AG04450 (cell line): ENCODE results near the gene PLPPR3. TPM values are rescaled to one million over a fixed set of nuclear protein-coding genes. Genes with fewer than 3 reads are reported as not detected.

ENCODE experiments used
- CTCF ChIA-PET: fragments of 300-600, 350-600 bp; formaldehyde crosslinking; extraction: SDS; loops from one replicate; lab custom pipeline; 2022; ENCODE audit warnings: antibody characterized with exemption, inconsistent platforms; lab: Charles Lee
- POLR2A ChIA-PET: fragments of 350-600 bp; formaldehyde crosslinking; extraction: SDS; loops from one replicate; lab custom pipeline; 2021; ENCODE audit warnings: antibody characterized with exemption, inconsistent platforms; lab: Yijun Ruan, JAX
- DNase-seq: peaks from one replicate; pipeline ENCODE4 v3.0.0-alpha.2; 2011; ENCODE audit warnings: low read depth, low spot score
- H3K27ac ChIP-seq: one replicate; pipeline ENCODE4 v1.5.1; 2012; ENCODE audit warnings: low read depth, low read length, control low read depth
- H3K27me3 ChIP-seq: one replicate; pipeline ENCODE4 v1.6.0; 2012; ENCODE audit warnings: low read length; ENCODE audit not compliant: control insufficient read depth, insufficient read depth
- H3K4me3 ChIP-seq: 2 replicates; pipeline ENCODE4 v1.5.1; 2011; ENCODE audit warnings: mild to moderate bottlenecking, low read depth, low read length, control low read depth
- H3K9me3 ChIP-seq: 2 replicates; pipeline ENCODE4 v1.5.1; 2012; ENCODE audit warnings: low read length; ENCODE audit not compliant: control insufficient read depth, insufficient read depth
- polyA plus RNA-seq: library from polyadenylated mRNA; depleted of rRNA; stranded (reverse); fragments of >200 nt; gene quantifications from 2 replicates; pipeline ENCODE4 v1.2.3, GENCODE V29; 2011
- TF ChIP-seq, protein P1 (sequence below): IDR thresholded peaks from 2 replicates; pipeline ENCODE4 v1.5.1; 2011; ENCODE audit warnings: low read depth, low read length, control low read depth, inconsistent platforms

The PLPPR3 gene
- polyA plus RNA-seq, 1 experiment, result 1.3 TPM

GRCh38 chr19:810883-811489 is 10.8 kb downstream of the PLPPR3 start:
- no peak overlapping the region for H3K4me3 ChIP-seq
- ChIA-PET POLR2A (no interaction called here), CTCF (no interaction called here)
- no peaks in the 10 kb centered on the region for H3K27me3 ChIP-seq
- H3K27ac ChIP-seq, result no peak overlapping the region
- DNase-seq, result no peak
- H3K9me3 ChIP-seq, result peaks cover 34% of the 10 kb centered on the region; the same call in 1 of the 2 replicates
- TF ChIP-seq, protein P1, sequence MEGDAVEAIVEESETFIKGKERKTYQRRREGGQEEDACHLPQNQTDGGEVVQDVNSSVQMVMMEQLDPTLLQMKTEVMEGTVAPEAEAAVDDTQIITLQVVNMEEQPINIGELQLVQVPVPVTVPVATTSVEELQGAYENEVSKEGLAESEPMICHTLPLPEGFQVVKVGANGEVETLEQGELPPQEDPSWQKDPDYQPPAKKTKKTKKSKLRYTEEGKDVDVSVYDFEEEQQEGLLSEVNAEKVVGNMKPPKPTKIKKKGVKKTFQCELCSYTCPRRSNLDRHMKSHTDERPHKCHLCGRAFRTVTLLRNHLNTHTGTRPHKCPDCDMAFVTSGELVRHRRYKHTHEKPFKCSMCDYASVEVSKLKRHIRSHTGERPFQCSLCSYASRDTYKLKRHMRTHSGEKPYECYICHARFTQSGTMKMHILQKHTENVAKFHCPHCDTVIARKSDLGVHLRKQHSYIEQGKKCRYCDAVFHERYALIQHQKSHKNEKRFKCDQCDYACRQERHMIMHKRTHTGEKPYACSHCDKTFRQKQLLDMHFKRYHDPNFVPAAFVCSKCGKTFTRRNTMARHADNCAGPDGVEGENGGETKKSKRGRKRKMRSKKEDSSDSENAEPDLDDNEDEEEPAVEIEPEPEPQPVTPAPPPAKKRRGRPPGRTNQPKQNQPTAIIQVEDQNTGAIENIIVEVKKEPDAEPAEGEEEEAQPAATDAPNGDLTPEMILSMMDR, result no peak

- no peak overlapping the region for H3K4me3 ChIP-seq
- H3K27ac ChIP-seq, result no peak overlapping the region
- no peaks in the 10 kb centered on the region for H3K27me3 ChIP-seq
- no peak for DNase-seq
- CTCF ChIA-PET, result no interaction called here
- POLR2A ChIA-PET, result no interaction called here
- peaks cover 28% of the 10 kb centered on the region; the same call in 1 of the 2 replicates for H3K9me3 ChIP-seq
- TF ChIP-seq, protein P1, result no peak
Observed at GRCh38 chr19:810077-810855, 11.5 kb downstream of the PLPPR3 start.

- H3K27me3 ChIP-seq, result no peaks in the 10 kb centered on the region
- no peak overlapping the region for H3K27ac ChIP-seq
- no peak overlapping the region for H3K4me3 ChIP-seq
- TF ChIP-seq, protein P1, result no peak
- DNase-seq, result no peak
- peaks cover 14% of the 10 kb centered on the region; the same call in 1 of the 2 replicates for H3K9me3 ChIP-seq
- ChIA-PET CTCF (no interaction called here), POLR2A (no interaction called here)
Observed at GRCh38 chr19:808423-808775, 13.4 kb downstream of the PLPPR3 start.

GRCh38 chr19:807627-808422 is 13.9 kb downstream of the PLPPR3 start:
- Histone ChIP-seq H3K27ac (no peak overlapping the region), H3K27me3 (no peaks in the 10 kb centered on the region), H3K4me3 (no peak overlapping the region), H3K9me3 (peaks cover 12% of the 10 kb centered on the region; the same call in 1 of the 2 replicates)
- ChIA-PET CTCF (no interaction called here), POLR2A (no interaction called here)
- no peak for DNase-seq
- TF ChIP-seq, protein P1, result no peak
